ENCODE results near the gene KRT36.

The KRT36 gene

GRCh38 chr17:41449008-41449407, 40.7 kb downstream of the KRT36 start:
- TF ChIP-seq POLR2AphosphoS5 (IDR thresholded peaks at IDR 0.05; ENCODE audit: low read depth, low read length): no peak
- no peak for TF ChIP-seq SIN3A (IDR thresholded peaks at IDR 0.05; ENCODE audit: borderline replicate concordance, insufficient read depth, low read length)
- TF ChIP-seq REST (IDR thresholded peaks at IDR 0.05; ENCODE audit: insufficient read depth in 1 of 2, low read depth in 2 of 2, low read length in 2 of 2): no peak
- no peak for TF ChIP-seq TAF1 (IDR thresholded peaks at IDR 0.05; ENCODE audit: borderline replicate concordance, insufficient read depth, low read length)
- TF ChIP-seq FOXP2 (optimal IDR thresholded peaks at IDR 0.05; ENCODE audit: borderline replicate concordance, extremely low read depth, extremely low read length, insufficient read depth): no peak

- no peak for TF ChIP-seq TAF1 (IDR thresholded peaks at IDR 0.05; ENCODE audit: borderline replicate concordance, insufficient read depth, low read length)
- no peak for TF ChIP-seq FOXP2 (optimal IDR thresholded peaks at IDR 0.05; ENCODE audit: borderline replicate concordance, extremely low read depth, extremely low read length, insufficient read depth)
- TF ChIP-seq SIN3A (IDR thresholded peaks at IDR 0.05; ENCODE audit: borderline replicate concordance, insufficient read depth, low read length): no peak
These were observed 41.2 kb downstream of the KRT36 start for GRCh38 chr17:41448506-41448905.

GRCh38 chr17:41446806-41447205, 42.9 kb downstream of the KRT36 start:
- TF ChIP-seq TAF1 (IDR thresholded peaks at IDR 0.05; ENCODE audit: borderline replicate concordance, insufficient read depth, low read length) (no peak), REST (IDR thresholded peaks at IDR 0.05; ENCODE audit: insufficient read depth in 1 of 2, low read depth in 2 of 2, low read length in 2 of 2) (no peak), POLR2AphosphoS5 (IDR thresholded peaks at IDR 0.05; ENCODE audit: low read depth, low read length) (no peak), SIN3A (IDR thresholded peaks at IDR 0.05; ENCODE audit: borderline replicate concordance, insufficient read depth, low read length) (no peak), FOXP2 (optimal IDR thresholded peaks at IDR 0.05; ENCODE audit: borderline replicate concordance, extremely low read depth, extremely low read length, insufficient read depth) (no peak)

GRCh38 chr17:41444640-41445039, 45.1 kb downstream of the KRT36 start:
- no peak for TF ChIP-seq REST (IDR thresholded peaks at IDR 0.05; ENCODE audit: insufficient read depth in 1 of 2, low read depth in 2 of 2, low read length in 2 of 2)
- no peak for TF ChIP-seq FOXP2 (optimal IDR thresholded peaks at IDR 0.05; ENCODE audit: borderline replicate concordance, extremely low read depth, extremely low read length, insufficient read depth)
- TF ChIP-seq POLR2AphosphoS5 (IDR thresholded peaks at IDR 0.05; ENCODE audit: low read depth, low read length): no peak
- no peak for TF ChIP-seq SIN3A (IDR thresholded peaks at IDR 0.05; ENCODE audit: borderline replicate concordance, insufficient read depth, low read length)
- no peak for TF ChIP-seq TAF1 (IDR thresholded peaks at IDR 0.05; ENCODE audit: borderline replicate concordance, insufficient read depth, low read length)

- TF ChIP-seq TAF1 (IDR thresholded peaks at IDR 0.05; ENCODE audit: borderline replicate concordance, insufficient read depth, low read length) (no peak), POLR2AphosphoS5 (IDR thresholded peaks at IDR 0.05; ENCODE audit: low read depth, low read length) (no peak), REST (IDR thresholded peaks at IDR 0.05; ENCODE audit: insufficient read depth in 1 of 2, low read depth in 2 of 2, low read length in 2 of 2) (no peak), SIN3A (IDR thresholded peaks at IDR 0.05; ENCODE audit: borderline replicate concordance, insufficient read depth, low read length) (no peak), FOXP2 (optimal IDR thresholded peaks at IDR 0.05; ENCODE audit: borderline replicate concordance, extremely low read depth, extremely low read length, insufficient read depth) (no peak)
These were observed 45.5 kb downstream of the KRT36 start for GRCh38 chr17:41444186-41444585.

Data from PFSK-1 (cell line).